Measurements from ENCODE around the gene MYBBP1A.
A peak's percentile ranks its signal among the peaks of the same experiment; 100 is the strongest.

The MYBBP1A gene

DNA sequence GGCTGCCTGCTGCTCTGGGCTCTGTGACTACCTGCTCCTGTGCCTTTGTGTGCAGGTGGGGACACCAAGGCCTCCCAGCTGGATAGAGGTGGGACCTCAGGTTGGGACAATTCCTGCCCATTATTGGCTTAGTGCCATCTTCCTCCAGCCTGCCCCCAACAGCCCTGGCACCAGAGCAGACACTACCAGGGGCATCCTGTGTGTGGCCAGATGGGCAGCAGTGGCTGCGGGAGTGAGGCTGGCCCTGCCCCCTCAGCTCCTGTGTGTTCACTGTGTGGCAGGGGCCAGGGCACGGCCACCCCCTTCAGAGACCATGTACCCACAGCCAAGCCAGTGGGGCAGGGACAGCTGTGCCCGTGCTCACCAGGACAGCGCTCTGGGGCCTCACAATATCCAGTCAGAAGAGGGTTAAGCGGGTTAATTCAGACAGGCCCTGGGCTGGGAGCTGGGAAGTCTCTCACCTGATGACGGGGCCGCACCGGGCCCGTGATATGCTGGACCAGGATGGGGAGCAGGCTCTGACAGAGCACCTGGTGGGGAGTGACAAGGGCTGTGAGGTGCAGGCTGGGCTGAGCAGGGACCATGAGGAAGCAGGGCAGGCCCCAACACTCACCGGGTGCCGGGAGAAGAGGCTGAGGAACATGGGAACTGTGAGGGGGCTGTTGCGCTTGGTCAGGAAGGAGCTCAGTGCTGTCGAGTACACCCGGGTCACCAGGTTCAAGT, 13.0 kb downstream of the MYBBP1A start:
- no peak overlapping the region for H3K4me3 ChIP-seq
- H3K27ac ChIP-seq: peak overlapping the region in 4 of 21 experiments; percentile 13 to 32 (median 19)

DNA sequence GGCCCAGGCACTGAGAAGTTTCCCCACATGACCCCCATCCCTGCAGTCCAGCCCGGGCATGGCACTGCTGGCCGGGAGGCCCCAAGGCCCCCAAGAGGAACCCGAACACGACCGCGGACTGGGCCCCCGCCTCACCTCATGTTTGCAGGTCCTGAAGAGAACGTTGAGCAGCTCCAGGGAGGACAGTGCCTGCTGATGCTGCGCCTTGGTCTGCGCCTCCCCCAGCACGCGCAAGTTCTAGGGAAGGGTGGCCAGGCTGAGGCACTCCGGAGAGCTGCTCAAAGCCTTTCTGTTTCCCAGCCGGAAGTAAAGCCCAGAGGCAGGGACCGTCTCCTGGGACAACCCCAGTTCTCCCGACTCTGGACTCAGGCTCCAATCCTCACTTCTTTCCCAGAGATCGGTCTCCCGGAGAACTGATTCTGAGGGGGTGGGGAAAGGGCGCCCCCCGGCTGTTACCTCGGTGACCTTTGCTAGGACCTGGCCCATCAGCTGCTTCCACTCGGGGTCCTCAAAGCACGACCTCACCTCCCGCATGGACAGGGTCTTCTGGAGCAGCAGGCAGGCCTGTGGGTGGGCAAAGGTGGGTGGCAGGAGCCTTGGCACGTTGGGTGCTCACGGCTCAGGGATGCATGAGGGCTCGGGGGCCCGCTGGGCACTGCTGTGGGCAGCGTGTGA, 13.7 kb downstream of the MYBBP1A start:
- peak overlapping the region in 4 of 21 experiments; percentile 13 to 32 (median 19) for H3K27ac ChIP-seq
- no peak overlapping the region for H3K4me3 ChIP-seq

- H3K4me3 ChIP-seq: no peak overlapping the region
- H3K27ac ChIP-seq: peak overlapping the region in 4 of 21 experiments; percentile 10 to 34 (median 16)
Measured at GRCh38 chr17:4540687-4541327, 14.4 kb downstream of the MYBBP1A start.

DNA sequence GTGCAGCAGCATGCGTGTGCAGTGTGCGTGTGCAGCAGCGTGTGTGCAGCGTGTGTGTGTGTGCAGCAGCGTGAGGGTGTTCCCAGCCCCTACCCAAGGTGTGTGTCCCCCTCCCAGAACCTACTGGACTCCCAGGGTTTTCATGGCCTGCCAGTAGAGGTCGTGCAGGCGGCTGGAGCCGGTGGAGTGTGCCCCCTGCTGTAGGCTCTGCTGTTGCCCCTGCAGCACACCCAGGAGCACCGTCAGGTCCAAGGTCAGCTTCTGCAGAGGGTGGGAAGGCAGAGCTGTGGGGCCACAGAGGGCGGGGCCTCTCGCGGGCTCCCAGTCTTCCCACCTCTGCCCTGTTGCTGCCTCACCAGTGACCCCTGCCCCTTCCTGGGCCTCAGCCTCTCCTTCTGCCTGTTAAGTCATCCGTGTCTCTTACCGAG, 14.9 kb downstream of the MYBBP1A start:
- H3K4me3 ChIP-seq: no peak overlapping the region

GRCh38 chr17:4539576-4540223, 15.5 kb downstream of the MYBBP1A start:
- Histone ChIP-seq H3K4me3 (no peak overlapping the region), H3K27ac (peak overlapping the region in 1 of 21 experiments; percentile 39)

More for the DNA sequence above, 14.9 kb downstream of the MYBBP1A start:
- H3K27ac ChIP-seq: peak overlapping the region in 3 of 21 experiments; percentile 10 to 34 (median 19)

DNA sequence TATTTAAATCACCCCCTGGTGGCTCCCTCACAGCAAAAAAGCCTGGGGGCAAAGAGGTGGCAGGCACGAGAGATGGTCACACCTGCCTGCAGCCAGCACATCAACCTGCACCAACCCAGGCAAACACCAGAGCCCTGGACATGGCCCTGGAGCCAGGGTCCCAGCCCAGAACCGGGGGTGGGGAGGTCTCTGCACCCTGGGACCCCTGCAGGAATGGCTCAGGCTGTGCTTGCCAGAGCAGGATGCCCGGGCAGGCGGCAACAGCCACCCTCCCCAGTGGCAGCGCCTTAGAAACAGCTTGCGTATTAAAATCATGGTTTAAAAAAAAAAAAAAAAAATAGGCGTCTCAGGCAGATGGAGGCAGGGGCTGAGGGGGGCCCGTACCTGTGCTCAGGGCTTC, 16.2 kb downstream of the MYBBP1A start:
- Histone ChIP-seq H3K4me3 (no peak overlapping the region), H3K27ac (no peak overlapping the region)

DNA sequence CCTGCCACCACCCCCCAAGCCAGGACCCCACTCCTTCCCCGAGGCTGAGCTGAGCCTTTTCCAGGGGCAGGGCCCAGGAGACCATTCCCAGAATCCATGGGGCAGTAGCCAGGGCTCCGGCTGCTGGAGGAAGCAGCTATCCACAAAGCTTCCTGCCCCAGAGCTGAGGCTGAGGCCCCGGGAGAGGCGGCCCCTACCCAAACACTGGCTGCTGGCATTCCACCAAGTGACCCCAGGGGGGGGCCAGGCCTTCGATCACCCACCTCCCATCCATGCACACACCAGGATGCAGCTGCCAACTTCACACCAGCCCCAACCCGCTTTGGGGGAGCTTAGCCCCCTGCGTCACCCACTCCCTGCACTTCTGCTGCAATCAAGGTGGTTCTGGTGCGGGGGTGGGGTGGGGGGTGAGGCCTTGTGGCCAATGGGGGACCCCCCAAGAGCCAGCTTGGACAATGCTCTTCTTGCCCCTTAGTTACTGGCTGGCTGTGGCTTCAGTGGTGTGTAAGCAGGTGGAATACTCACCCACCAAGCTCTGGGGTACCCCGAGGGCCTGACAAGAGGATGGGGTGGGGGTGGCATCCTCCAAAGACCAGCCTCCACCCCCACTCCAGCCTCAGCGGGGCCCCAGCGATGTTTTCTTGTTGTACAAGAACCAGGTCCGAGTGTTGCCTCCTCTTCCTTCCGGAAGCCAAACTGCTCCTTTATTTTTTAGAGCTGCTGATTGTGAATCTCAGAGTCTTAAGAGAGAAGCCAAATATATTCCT, 16.8 kb downstream of the MYBBP1A start:
- Histone ChIP-seq H3K4me3 (no peak overlapping the region), H3K27ac (peak overlapping the region in 12 of 21 experiments; percentile 9 to 75 (median 57))

DNA sequence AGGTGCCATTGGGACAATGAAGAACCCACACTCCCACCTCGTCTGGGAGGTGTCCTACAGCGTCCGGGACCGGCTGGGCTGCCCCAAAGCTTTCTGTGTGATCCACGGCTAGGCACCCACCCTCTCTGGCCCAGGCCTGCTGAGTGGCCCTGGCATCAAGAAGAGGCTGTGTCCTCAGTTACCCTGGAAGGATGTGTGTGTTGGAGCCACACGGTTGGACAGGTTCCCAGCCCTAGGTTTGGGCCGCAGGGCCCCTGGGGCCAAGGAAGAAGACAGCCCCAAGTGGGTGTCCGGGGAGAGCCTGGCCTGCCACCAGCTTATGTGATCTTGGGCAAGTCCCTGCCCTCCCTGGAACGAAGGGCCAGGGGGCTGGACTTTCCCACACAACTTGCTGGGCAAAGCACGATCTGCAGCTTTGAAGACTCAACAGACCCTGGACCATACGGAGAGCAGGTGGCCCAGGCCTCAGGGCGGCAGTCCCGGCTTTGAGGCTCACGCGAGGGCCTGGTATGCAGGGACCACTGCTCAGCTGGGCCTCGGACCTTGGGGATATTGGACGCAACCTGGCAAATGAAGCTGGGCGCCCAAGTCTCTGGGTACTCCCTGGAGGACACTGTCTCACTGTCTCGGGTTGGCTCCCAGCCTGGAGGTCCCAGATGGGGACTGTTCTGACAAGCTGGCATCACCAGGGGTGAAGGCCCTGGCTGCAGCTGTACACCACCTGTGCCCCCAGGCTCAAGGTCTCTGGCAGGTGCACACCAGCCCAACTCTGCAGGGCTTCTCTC, 17.5 kb downstream of the MYBBP1A start:
- no peak overlapping the region for H3K4me3 ChIP-seq
- H3K27ac ChIP-seq: peak overlapping the region in 19 of 21 experiments; percentile 9 to 75 (median 50)

DNA sequence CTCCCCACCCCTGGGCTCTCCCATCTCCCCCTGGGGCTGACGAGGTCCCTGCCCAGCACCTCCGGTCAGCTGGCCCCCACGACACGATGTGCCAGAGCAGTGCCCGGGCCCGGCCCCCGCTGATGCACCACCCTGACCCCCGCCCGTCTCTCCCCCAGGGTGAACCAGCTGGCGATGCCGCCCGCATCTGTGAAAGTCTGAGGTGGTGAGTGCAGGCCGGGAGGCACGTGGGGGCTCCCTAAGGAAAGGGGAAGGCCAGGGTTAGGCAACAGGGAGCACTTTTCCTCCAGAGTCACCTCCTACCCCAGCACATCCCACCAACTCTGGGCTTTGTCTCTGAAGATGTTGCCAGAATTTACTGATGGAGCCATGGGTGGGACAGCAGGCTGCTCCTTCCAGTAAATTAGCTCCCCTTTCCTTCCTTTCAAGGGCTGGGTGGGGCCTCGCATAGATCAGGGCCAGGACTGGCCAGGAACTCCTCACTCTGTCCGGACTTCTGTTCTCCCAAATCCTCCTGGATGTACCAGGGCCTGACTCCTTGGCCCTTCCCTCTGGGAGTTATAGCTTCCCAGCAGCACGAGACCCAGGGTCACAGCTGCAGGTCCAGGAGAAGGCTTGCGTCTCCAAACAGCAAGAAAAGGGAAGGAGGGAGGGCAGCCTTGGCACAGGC, 18.3 kb downstream of the MYBBP1A start:
- Histone ChIP-seq H3K27ac (peak overlapping the region in 20 of 21 experiments; percentile 11 to 75 (median 53)), H3K4me3 (no peak overlapping the region)

DNA sequence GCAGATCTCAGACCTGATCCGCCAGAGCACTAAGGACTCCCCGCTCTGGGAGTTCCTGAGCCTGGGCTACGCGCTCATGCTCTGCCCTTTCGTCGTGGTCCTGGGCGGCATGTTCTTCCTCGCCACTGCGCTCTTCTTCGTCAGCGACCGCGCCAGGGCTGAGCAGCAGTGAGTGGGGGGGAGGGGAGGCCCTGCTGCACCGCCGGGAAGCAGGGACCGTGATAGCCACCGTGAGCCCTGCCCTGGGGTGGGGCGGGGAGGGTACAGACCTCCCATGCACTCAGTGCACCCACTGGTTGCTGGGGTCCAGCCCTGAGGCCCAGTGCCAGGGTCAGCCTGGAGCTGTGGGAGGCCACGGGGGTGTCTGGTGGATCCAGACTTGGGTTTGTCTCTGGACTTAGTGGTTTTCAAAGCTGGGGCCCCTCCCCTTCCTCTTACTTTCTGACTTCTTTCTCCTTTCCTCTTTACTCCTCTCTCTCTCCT, 18.9 kb downstream of the MYBBP1A start:
- Histone ChIP-seq H3K27ac (peak overlapping the region in 20 of 21 experiments; percentile 3 to 75 (median 38)), H3K4me3 (no peak overlapping the region)

DNA sequence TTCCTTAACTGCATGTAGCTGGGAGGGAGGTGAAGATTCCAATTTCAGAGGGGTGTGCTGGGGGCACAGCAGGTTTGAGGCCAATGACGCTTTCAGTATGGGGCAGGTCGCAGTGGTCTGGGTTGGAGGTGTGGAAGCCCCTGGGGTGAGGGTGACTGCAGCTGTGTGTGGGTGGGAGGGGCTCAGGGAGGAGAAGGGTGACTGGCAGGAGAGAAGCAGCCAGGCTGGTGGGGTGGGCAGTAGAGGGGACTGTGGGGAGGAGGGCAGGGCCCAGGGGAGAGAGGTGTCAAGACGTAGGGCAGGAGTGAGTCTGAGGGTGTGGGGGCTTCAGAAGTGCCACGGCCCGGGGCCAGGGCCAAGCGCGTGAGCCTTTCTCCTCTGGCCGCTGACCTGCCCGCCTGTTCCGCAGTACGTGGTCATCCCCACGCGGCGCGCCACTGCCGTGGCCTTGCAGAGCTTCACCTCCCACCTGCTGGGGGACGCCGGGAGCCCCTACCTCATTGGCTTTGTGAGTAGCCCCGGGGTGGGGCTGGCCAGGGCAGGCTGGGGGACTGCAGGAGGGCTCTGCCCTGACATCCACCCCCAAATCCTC, 19.4 kb downstream of the MYBBP1A start:
- H3K27ac ChIP-seq: peak overlapping the region in 12 of 21 experiments; percentile 3 to 75 (median 54)
- H3K4me3 ChIP-seq: no peak overlapping the region

DNA sequence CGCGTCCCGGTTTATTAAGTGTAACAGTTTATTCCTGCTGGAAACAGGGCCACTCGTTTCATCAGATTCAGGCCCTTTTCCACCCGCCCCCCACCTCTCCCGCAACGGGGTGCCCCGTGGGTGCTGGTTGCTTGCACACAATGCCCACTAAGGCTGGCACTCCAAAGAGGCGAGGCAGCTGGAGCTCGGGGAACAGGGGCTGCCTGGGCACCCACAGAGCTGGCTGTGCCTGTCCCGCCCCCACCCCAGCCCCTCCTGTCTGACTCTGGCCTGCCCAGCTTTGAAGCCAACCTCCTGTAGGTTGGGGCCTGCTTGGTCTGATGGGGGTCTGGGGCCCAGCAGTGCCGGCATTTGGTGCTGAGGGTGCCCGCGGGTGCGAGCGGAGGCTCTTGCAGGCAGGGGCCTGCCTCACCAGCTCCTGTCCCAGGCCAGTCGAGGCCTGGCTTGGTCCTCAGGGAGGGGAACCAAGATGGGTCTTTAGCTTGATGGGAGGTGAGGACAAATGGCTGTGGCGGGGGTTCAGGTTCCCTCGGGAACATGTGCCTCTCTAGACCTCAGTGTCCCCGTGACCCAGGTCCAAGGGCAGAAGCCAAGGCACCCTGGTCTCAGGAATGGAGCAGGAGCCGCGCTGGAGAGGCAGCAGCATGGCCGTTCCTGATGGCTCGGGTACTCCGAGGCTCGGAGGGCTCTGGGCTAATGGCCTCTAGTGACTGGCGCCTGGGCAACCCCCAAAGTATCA, 20.1 kb downstream of the MYBBP1A start:
- peak overlapping the region in 10 of 21 experiments; percentile 3 to 65 (median 28) for H3K27ac ChIP-seq

GRCh38 chr17:4534515-4534914, 20.7 kb downstream of the MYBBP1A start:
- H3K4me3 ChIP-seq: no peak overlapping the region
- peak overlapping the region in 11 of 21 experiments; percentile 3 to 65 (median 28) for H3K27ac ChIP-seq

More for the DNA sequence above, 20.1 kb downstream of the MYBBP1A start:
- no peak overlapping the region for H3K4me3 ChIP-seq

DNA sequence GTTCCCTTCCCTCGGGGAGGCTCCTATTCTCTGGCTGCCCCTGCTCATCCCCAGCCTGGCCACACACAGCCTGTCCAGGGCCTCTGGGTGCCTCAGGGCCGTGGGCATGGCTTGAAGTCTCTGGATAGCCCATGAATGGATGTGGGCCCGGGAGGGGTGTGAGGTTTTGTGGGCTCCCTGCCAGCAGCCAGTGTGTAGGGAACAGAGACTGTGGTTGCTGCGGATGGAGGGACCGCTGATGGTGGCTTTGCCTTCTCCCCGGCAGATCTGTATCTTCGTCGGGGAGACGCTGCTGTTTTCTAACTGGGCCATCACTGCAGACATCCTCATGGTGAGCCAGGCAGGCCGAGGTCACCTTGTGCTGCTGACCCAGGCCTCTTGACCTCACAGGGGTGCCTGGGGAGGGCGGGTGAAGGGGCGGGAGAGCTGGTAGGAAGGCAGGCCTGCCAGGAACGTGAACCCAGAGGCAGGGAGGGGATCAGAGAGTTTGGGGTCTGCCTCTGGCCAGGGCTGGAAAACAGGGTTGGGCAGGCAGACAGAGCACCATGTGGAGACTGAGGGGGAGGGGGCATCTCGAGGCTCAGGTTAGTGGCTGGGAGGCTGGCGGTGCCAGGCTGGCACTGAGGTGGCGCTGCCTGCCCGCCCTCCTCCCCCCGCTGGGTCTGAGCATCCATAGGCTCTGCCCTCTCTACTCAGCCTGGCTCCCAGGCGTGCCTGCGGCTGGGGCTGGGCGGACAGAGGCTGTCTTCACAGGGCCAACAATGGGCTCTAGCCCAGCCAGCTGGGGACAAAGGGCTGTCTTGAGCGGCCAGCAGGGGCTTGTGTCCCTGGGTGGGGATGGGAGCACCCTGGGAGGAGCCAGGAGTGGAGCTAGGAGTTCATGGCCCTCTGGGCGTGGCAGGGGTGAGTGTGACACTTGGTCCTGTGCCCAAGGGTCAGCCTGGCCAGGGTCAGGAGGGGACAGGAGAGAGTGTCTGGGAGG, 21.4 kb downstream of the MYBBP1A start:
- peak overlapping the region in 10 of 21 experiments; percentile 3 to 65 (median 28) for H3K27ac ChIP-seq

GRCh38 chr17:4532860-4533522, 22.2 kb downstream of the MYBBP1A start:
- Histone ChIP-seq H3K27ac (no peak overlapping the region), H3K4me3 (no peak overlapping the region)

More for the DNA sequence above, 21.4 kb downstream of the MYBBP1A start:
- no peak overlapping the region for H3K4me3 ChIP-seq
